Astrocyte (in vitro differentiated cells and primary cell): ENCODE results near the gene MAN1B1. TPM values are rescaled to one million over a fixed set of nuclear protein-coding genes. Genes with fewer than 3 reads are reported as not detected.
A peak's percentile ranks its signal among the peaks of the same experiment; 100 is the strongest.

Experiments used
- DNase-seq: peaks from one replicate; pipeline ENCODE4 v3.0.0-alpha.2; 2010; ENCODE audit warnings: low read depth
- FAIRE-seq: peaks from 2 replicates; lab custom pipeline; 2011; peaks lifted over from hg19 to GRCh38; lab: Jason Lieb, UNC
- H2AFZ ChIP-seq: 2 replicates; pipeline ENCODE4 v1.6.0; 2012; ENCODE audit warnings: low read depth, low read length, inconsistent platforms
- H3K27ac ChIP-seq: 2 replicates; pipeline ENCODE4 v1.5.1; 2011; ENCODE audit warnings: low read depth, low read length, inconsistent platforms
- H3K27me3 ChIP-seq: 2 replicates; pipeline ENCODE4 v1.6.0; 2011; ENCODE audit warnings: low read length, inconsistent platforms; ENCODE audit not compliant: insufficient read depth
- H3K36me3 ChIP-seq: 2 replicates; pipeline ENCODE4 v1.5.1; 2011; ENCODE audit warnings: low read length, inconsistent platforms; ENCODE audit not compliant: insufficient read depth
- H3K4me1 ChIP-seq: 2 replicates; pipeline ENCODE4 v1.5.1; 2011; ENCODE audit warnings: low read length, inconsistent platforms; ENCODE audit not compliant: insufficient read depth
- H3K4me2 ChIP-seq: 2 replicates; pipeline ENCODE4 v1.6.0; 2012; ENCODE audit warnings: low read length, inconsistent platforms
- H3K4me3 ChIP-seq: 2 replicates; pipeline ENCODE4 v1.5.1; 2011; ENCODE audit warnings: low read depth, mild to moderate bottlenecking, low read length, inconsistent platforms; ENCODE audit not compliant: insufficient read depth
- H3K79me2 ChIP-seq: 2 replicates; pipeline ENCODE4 v1.6.0; 2012; ENCODE audit warnings: mild to moderate bottlenecking, low read length, inconsistent platforms; ENCODE audit not compliant: insufficient read depth
- H3K9ac ChIP-seq: 2 replicates; pipeline ENCODE4 v1.6.0; 2012; ENCODE audit warnings: mild to moderate bottlenecking, low read length, inconsistent platforms
- H3K9me3 ChIP-seq: 2 replicates; pipeline ENCODE4 v1.5.1; 2012; ENCODE audit warnings: low read depth, mild to moderate bottlenecking, low read length, inconsistent platforms; ENCODE audit not compliant: insufficient read depth
- H4K20me1 ChIP-seq: 2 replicates; pipeline ENCODE4 v1.6.0; 2012; ENCODE audit warnings: low read length, inconsistent platforms; ENCODE audit not compliant: insufficient read depth
- H3K27ac Mint-ChIP-seq: one replicate; pipeline ENCODE4 v1.8.0; 2021; ENCODE audit warnings: mild to moderate bottlenecking, mixed read lengths; ENCODE audit not compliant: unreplicated experiment
- H3K27me3 Mint-ChIP-seq: one replicate; pipeline ENCODE4 v1.8.0; 2021; ENCODE audit warnings: low read depth, mixed read lengths; ENCODE audit not compliant: unreplicated experiment
- H3K36me3 Mint-ChIP-seq: one replicate; pipeline ENCODE4 v1.8.0; 2021; ENCODE audit warnings: low read depth, mixed read lengths; ENCODE audit not compliant: unreplicated experiment
- H3K4me1 Mint-ChIP-seq: one replicate; pipeline ENCODE4 v1.8.0; 2021; ENCODE audit warnings: low read depth, mixed read lengths; ENCODE audit not compliant: unreplicated experiment
- H3K4me3 Mint-ChIP-seq: one replicate; pipeline ENCODE4 v1.8.0; 2021; ENCODE audit warnings: mild to moderate bottlenecking, moderate library complexity, mixed read lengths; ENCODE audit not compliant: unreplicated experiment
- H3K9me3 Mint-ChIP-seq: one replicate; pipeline ENCODE4 v1.8.0; 2021; ENCODE audit warnings: mild to moderate bottlenecking, mixed read lengths; ENCODE audit not compliant: unreplicated experiment
- EZH2 ChIP-seq: IDR thresholded peaks from 2 replicates; pipeline ENCODE4 v1.6.1; 2012; ENCODE audit warnings: mild to moderate bottlenecking, low read length, inconsistent platforms; ENCODE audit not compliant: insufficient read depth
- total RNA-seq: library from RNA; stranded (reverse); gene quantifications from 2 replicates; pipeline ENCODE4 v1.2.1, GENCODE V29; 2021
- TF ChIP-seq, protein P1 (sequence below): IDR thresholded peaks from 2 replicates; pipeline ENCODE4 v1.5.1; 2011; ENCODE audit warnings: low read depth, mild to moderate bottlenecking, inconsistent platforms, low read length, moderate library complexity; ENCODE audit not compliant: insufficient read depth

The MAN1B1 gene
- total RNA-seq, 1 donor from 2014 or later = 69.2 TPM

DNA sequence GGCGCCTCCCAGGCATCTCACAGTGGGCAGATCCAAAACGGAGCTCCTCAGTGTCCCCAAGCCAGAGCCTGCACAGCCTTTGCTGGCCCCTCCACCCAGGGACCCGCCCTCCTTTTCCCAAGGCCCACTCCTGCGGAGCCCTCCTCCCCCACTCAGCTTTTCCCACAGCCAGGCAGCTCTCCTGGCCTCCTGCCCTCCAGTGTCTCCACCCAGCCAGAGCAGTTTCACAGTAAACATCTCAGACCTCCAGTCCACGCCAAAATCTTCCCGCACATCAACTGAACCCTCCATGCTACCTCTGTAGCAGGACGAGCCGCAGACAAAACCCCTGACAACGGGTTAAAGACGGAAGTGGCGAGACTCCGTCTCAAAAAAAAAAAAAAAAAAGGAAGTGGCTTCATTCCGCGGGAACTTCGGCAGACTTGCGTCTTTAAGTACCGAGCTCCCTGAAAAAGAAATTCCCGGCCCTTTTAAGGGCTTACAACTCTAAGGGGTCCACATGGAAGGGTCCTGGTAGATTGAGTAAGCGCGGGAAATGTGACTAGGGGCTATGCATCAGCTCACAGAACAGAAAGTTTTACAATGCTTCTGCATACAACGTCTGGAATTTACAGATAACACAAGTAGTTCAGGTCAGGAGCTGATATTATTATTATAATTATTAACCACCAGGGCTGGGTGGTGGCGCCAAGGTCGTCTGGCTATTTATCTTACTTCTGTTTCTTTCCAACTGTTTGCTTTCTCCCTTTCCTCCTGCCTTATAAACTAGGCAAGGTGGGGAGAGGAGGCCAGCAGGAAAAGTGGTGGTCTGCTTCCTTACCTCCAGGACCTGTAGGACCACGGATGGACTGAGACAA lies 40.7 kb downstream of the MAN1B1 start:
- no peak overlapping the region for H3K27ac ChIP-seq
- H3K9me3 ChIP-seq = no peaks in the 10 kb centered on the region
- H3K4me2 ChIP-seq = peak overlapping the region; percentile 90
- FAIRE-seq = no peak
- peaks cover 39% of the 10 kb centered on the region for H3K79me2 ChIP-seq
- Mint-ChIP-seq H3K9me3 (no peaks in the 10 kb centered on the region), H3K4me3 (peak overlapping the region; percentile 96), H3K27ac (peak overlapping the region; percentile 72), H3K36me3 (peaks cover 1% of the 10 kb centered on the region), H3K27me3 (no peaks in the 10 kb centered on the region), H3K4me1 (peaks cover 21% of the 10 kb centered on the region)
- no peak overlapping the region for H3K4me3 ChIP-seq
- no peaks in the 10 kb centered on the region for H3K36me3 ChIP-seq
- H3K9ac ChIP-seq = peak overlapping the region; percentile 82
- DNase-seq = no peak
- no peak overlapping the region for H2AFZ ChIP-seq
- peaks cover 20% of the 10 kb centered on the region for H3K4me1 ChIP-seq
- peaks cover 26% of the 10 kb centered on the region for H4K20me1 ChIP-seq
- TF ChIP-seq, protein P1, sequence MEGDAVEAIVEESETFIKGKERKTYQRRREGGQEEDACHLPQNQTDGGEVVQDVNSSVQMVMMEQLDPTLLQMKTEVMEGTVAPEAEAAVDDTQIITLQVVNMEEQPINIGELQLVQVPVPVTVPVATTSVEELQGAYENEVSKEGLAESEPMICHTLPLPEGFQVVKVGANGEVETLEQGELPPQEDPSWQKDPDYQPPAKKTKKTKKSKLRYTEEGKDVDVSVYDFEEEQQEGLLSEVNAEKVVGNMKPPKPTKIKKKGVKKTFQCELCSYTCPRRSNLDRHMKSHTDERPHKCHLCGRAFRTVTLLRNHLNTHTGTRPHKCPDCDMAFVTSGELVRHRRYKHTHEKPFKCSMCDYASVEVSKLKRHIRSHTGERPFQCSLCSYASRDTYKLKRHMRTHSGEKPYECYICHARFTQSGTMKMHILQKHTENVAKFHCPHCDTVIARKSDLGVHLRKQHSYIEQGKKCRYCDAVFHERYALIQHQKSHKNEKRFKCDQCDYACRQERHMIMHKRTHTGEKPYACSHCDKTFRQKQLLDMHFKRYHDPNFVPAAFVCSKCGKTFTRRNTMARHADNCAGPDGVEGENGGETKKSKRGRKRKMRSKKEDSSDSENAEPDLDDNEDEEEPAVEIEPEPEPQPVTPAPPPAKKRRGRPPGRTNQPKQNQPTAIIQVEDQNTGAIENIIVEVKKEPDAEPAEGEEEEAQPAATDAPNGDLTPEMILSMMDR = no peak
- no peak for TF ChIP-seq EZH2
- H3K27me3 ChIP-seq = no peaks in the 10 kb centered on the region

DNA sequence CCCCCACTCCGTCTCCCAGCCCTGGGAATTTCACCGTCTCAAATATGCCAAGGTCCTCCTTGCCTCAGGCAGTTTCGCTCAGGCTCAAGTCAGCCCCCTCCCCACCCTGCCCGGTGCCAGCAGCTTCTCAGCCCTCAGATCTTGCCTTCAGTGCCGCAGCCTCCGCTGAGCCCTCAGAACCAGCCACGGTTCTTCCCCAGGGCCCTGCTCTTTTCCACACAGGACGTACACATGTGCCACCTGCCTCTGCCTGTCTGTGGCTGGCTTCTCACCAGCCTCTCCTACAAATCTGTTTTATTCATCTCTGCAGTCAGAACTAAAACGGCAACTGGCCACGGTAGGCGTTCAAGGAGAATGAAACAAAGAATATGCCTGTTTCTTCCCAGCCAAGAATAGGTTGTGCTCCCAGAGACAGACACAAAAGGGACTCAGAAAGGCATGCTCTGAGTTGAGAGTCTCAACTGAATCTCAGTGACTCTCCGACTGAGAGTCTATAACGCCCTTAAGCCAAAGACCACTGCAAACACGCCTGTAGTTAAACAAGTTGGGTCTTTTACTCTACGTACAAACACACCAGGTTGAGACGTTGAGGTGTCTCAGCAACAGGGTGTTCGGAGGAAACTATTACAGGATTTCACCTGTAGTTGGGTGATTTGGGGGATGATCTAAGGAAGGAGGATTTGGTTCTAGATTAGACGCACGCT lies 41.5 kb downstream of the MAN1B1 start:
- H3K4me2 ChIP-seq = peak overlapping the region; percentile 90
- no peak overlapping the region for H2AFZ ChIP-seq
- H3K4me3 ChIP-seq = peak overlapping the region; percentile 76
- H3K36me3 ChIP-seq = no peaks in the 10 kb centered on the region
- no peak overlapping the region for H3K27ac ChIP-seq
- H3K79me2 ChIP-seq = peaks cover 39% of the 10 kb centered on the region
- H3K36me3 Mint-ChIP-seq = peaks cover 1% of the 10 kb centered on the region
- TF ChIP-seq, protein P1 = no peak
- TF ChIP-seq EZH2 = no peak
- H3K4me1 Mint-ChIP-seq = peaks cover 20% of the 10 kb centered on the region
- peak overlapping the region; percentile 87 for H3K27ac Mint-ChIP-seq
- FAIRE-seq = no peak
- peaks cover 2% of the 10 kb centered on the region for H3K27me3 Mint-ChIP-seq
- H3K9me3 Mint-ChIP-seq = no peaks in the 10 kb centered on the region
- peak overlapping the region; percentile 82 for H3K9ac ChIP-seq
- no peaks in the 10 kb centered on the region for H3K9me3 ChIP-seq
- H3K27me3 ChIP-seq = no peaks in the 10 kb centered on the region
- H4K20me1 ChIP-seq = peaks cover 22% of the 10 kb centered on the region
- H3K4me1 ChIP-seq = peaks cover 20% of the 10 kb centered on the region
- H3K4me3 Mint-ChIP-seq = peak overlapping the region; percentile 96
- no peak for DNase-seq
